HCT116 (cell line): ENCODE measurements around the gene LRRC61. TPM values are rescaled to one million over a fixed set of nuclear protein-coding genes. Genes with fewer than 3 reads are reported as not detected.

Experiments
- ATAC-seq: fragments of 200-7000 bp; cut with Tn5 transposase; 2 replicates; pipeline ENCODE4 v1.9.1; 2020; ENCODE audit warnings: mild to moderate bottlenecking, moderate library complexity
- BruUV-seq: library from RNA; stranded (reverse); fragments of 400-500 nt; replicated peaks from 2 replicates; lab custom pipeline; 2021; lab: Mats Ljungman, UMichigan
- CTCF ChIA-PET: fragments of 300-600 bp; sonication (Branson Sonifier 250); formaldehyde crosslinking; loops from one replicate; lab custom pipeline; 2021; ENCODE audit warnings: antibody characterized with exemption; lab: Charles Lee
- POLR2A ChIA-PET: fragments of 300-600, 350-600 bp; sonication (Branson Sonifier 250); formaldehyde crosslinking; loops from one replicate; lab custom pipeline; 2021; ENCODE audit warnings: antibody characterized with exemption; lab: Charles Lee
- RAD21 ChIA-PET, 2 experiments: fragments of 300-600 bp; sonication (Branson Sonifier 250); formaldehyde crosslinking; loops; one replicate each; lab custom pipeline; 2023; ENCODE audit warnings: low total read pairs in 2 of 2; ENCODE audit not compliant: uncharacterized antibody in 2 of 2, unreplicated experiment in 2 of 2, low non-redundant PET in 1 of 2; lab: Charles Lee
- DNase-seq: peaks from one replicate; pipeline ENCODE4 v3.0.0-alpha.2; 2010; ENCODE audit warnings: low read depth, low spot score
- H2AFZ ChIP-seq: fragments of 200-600 bp; shearing (Covaris generic), sonication (generic); 2 replicates; pipeline ENCODE4 v1.6.1; 2017; ENCODE audit warnings: low read depth, mixed run types, mixed read lengths, antibody characterized with exemption, low read length; ENCODE audit not compliant: poor library complexity, severe bottlenecking
- H3K27ac ChIP-seq: 2 replicates; pipeline ENCODE4 v1.5.1; 2012; ENCODE audit warnings: low read depth, low read length
- H3K27me3 ChIP-seq: fragments of 200-600 bp; sonication (generic); 2 replicates; pipeline ENCODE4 v1.6.1; 2016; ENCODE audit warnings: mixed run types, low read length, mixed read lengths; ENCODE audit not compliant: insufficient read depth
- H3K36me3 ChIP-seq, 2 experiments: fragments of 200-500 bp in 1 of 2; fragments of 200-600 bp in 1 of 2; sonication (Bioruptor generic) in 1 of 2; sonication (generic) in 1 of 2; 2 replicates each; pipeline versions ENCODE4 v1.5.1 to v1.6.1; 2014 to 2016; ENCODE audit warnings: low read length in 2 of 2, inconsistent platforms in 1 of 2, mixed read lengths in 1 of 2, mixed run types in 1 of 2; ENCODE audit not compliant: insufficient read depth in 2 of 2, control insufficient read depth in 1 of 2
- H3K4me1 ChIP-seq, 2 experiments: fragments of 200-600 bp in 1 of 2; sonication (generic) in 1 of 2; 2 replicates each; pipeline versions ENCODE4 v1.5.1 to v1.6.1; 2012 to 2017; ENCODE audit warnings: low read length in 2 of 2, inconsistent platforms in 1 of 2, mild to moderate bottlenecking in 1 of 2, mixed read lengths in 1 of 2, mixed run types in 1 of 2, moderate library complexity in 1 of 2; ENCODE audit not compliant: insufficient read depth in 2 of 2, control insufficient read depth in 1 of 2
- H3K4me2 ChIP-seq: fragments of 200-600 bp; sonication (generic); 2 replicates; pipeline ENCODE4 v1.6.1; 2017; ENCODE audit warnings: mixed run types, low read length, mixed read lengths
- H3K4me3 ChIP-seq, 2 experiments: fragments of 200-600 bp in 1 of 2; sonication (generic) in 1 of 2; replicated peaks in 1 of 2; 2 replicates each; pipeline ENCODE4 v1.5.1; 2011 to 2016; ENCODE audit warnings: low read length in 2 of 2, control low read depth in 1 of 2, low read depth in 1 of 2, mild to moderate bottlenecking in 1 of 2, mixed read lengths in 1 of 2, mixed run types in 1 of 2
- H3K79me2 ChIP-seq: fragments of 200-600 bp; sonication (generic); 2 replicates; pipeline ENCODE4 v1.6.1; 2017; ENCODE audit warnings: mild to moderate bottlenecking, mixed run types, low read length, moderate library complexity, mixed read lengths; ENCODE audit not compliant: insufficient read depth
- H3K9ac ChIP-seq: fragments of 200-600 bp; sonication (generic); 2 replicates; pipeline ENCODE4 v1.6.1; 2016; ENCODE audit warnings: low read length, mixed read lengths
- H3K9me2 ChIP-seq: fragments of 200-600 bp; sonication (generic), shearing (Covaris generic); 2 replicates; pipeline ENCODE4 v1.6.1; 2017; ENCODE audit warnings: mixed run types, mild to moderate bottlenecking, moderate library complexity; ENCODE audit not compliant: insufficient read depth
- H3K9me3 ChIP-seq, 2 experiments: fragments of 200-500 bp in 1 of 2; fragments of 200-600 bp in 1 of 2; sonication (Bioruptor generic) in 1 of 2; sonication (generic) in 1 of 2; 2 replicates each; pipeline ENCODE4 v1.6.1; 2014 to 2017; ENCODE audit warnings: low read length in 2 of 2, mixed read lengths in 2 of 2, inconsistent platforms in 1 of 2, low read depth in 1 of 2, mild to moderate bottlenecking in 1 of 2, mixed run types in 1 of 2, moderate library complexity in 1 of 2; ENCODE audit not compliant: control insufficient read depth in 1 of 2, insufficient read depth in 1 of 2
- H4K20me1 ChIP-seq: fragments of 200-600 bp; sonication (generic), shearing (Covaris generic); 2 replicates; pipeline ENCODE4 v1.6.1; 2017; ENCODE audit warnings: mixed run types, mild to moderate bottlenecking, moderate library complexity; ENCODE audit not compliant: insufficient read depth
- CEBPB ChIP-seq: IDR thresholded peaks from 2 replicates; pipeline ENCODE4 v1.6.1; 2012; ENCODE audit warnings: low read depth
- CTCF ChIP-seq, 3 experiments: fragments of 200-600 bp in 1 of 3; sonication (generic) in 1 of 3; IDR thresholded peaks in 2 of 3; conservative IDR thresholded peaks in 1 of 3; 2 replicates each; pipeline ENCODE4 v1.5.1; 2012 to 2017; ENCODE audit warnings: low read depth in 2 of 3, low read length in 2 of 3, antibody characterized with exemption in 1 of 3, borderline replicate concordance in 1 of 3, control low read depth in 1 of 3, mild to moderate bottlenecking in 1 of 3, mixed read lengths in 1 of 3, mixed run types in 1 of 3, moderate library complexity in 1 of 3; ENCODE audit not compliant: insufficient read depth in 1 of 3
- ELF1 ChIP-seq: IDR thresholded peaks from 2 replicates; pipeline ENCODE4 v1.6.1; 2012; ENCODE audit warnings: low read depth, borderline replicate concordance
- POLR2A ChIP-seq: IDR thresholded peaks from 2 replicates; pipeline ENCODE4 v1.7.0; 2011; ENCODE audit warnings: borderline replicate concordance; ENCODE audit not compliant: insufficient read depth, insufficient read length; ENCODE audit errors: extremely low read depth
- POLR2AphosphoS5 ChIP-seq: IDR thresholded peaks from 2 replicates; pipeline ENCODE4 v1.6.1; 2011; ENCODE audit warnings: mild to moderate bottlenecking, low read depth, low read length, moderate library complexity
- RAD21 ChIP-seq: IDR thresholded peaks from 2 replicates; pipeline ENCODE4 v1.6.1; 2012; ENCODE audit warnings: low read depth, mild to moderate bottlenecking
- REST ChIP-seq: IDR thresholded peaks from 2 replicates; pipeline ENCODE4 v1.6.1; 2012; ENCODE audit warnings: low read depth
- SIN3A ChIP-seq: IDR thresholded peaks from 2 replicates; pipeline ENCODE4 v1.6.1; 2012; ENCODE audit warnings: low read depth
- TCF7L2 ChIP-seq: IDR thresholded peaks from 2 replicates; pipeline ENCODE4 v1.7.0; 2011; ENCODE audit warnings: borderline replicate concordance, inconsistent platforms; ENCODE audit not compliant: insufficient read depth, insufficient read length; ENCODE audit errors: extremely low read depth
- ZFX ChIP-seq: fragments of 450-650 bp; IDR thresholded peaks from 2 replicates; pipeline ENCODE4 v1.6.1; 2017
- intact Hi-C: fragments of 100-400 bp; cut with micrococcal nuclease; formaldehyde crosslinking; loops from 2 replicates; pipeline ENCODE4 v1.10.0; 2022
- total RNA-seq: library from RNA; stranded (reverse); gene quantifications from one replicate; pipeline ENCODE4 v1.2.1, GENCODE V29; 2021; ENCODE audit not compliant: unreplicated experiment
- TF ChIP-seq, protein P1 (sequence below): IDR thresholded peaks from 2 replicates; pipeline ENCODE4 v1.6.1; 2012
- TF ChIP-seq, protein P2 (sequence below): IDR thresholded peaks from 2 replicates; pipeline ENCODE4 v1.6.1; 2012

The LRRC61 gene
- total RNA-seq, 1 experiment from 2014 or later: 12.0 TPM

DNA sequence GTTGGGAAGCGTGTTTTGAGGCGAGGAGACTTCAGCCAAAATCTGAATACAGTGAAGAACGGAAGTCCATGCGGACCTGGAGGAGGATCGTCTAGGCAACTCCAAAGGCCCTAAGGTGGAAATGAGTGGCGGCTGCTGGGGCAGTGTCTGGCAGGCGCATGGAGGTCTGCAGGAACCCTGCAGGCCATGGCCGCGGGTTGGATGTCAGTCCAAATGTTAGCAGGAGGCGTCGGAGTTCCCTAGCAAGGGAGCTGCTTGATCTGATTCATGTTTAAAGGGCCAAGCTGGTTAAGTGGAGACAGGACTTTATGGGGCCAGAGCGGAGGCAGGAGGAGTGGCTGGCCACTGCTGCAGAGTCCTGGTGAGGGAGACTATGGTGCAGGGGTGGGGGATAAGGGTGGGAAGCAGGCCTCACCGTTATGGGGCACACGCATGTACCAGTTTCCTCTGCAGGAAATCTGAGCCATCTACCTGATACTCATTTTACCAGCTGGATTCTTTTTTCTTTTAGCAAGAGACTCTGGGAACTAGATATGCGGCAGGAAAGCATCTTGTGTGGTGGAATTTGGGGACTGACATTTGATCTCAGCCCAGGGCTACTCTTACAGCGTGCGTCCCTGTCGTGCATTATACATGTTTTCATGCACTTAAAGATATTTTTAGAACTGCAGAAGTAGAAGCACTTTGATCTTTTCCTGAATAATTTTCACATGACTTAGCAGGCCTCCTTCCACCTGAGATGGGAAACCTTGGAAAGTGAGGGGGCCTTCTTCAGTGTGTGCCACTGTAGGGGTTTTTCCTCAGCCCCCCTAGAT lies 38.9 kb downstream of the LRRC61 start:
- POLR2A ChIA-PET: no interaction called here

GRCh38 chr7:150363370-150363769 lies 40.2 kb downstream of the LRRC61 start:
- ATAC-seq: no peak
- intact Hi-C loops: loop anchor here (10.0 kb wide), 1 partner anchor 59 kb away; no protein-coding TSS in a partner anchor
- no TSS peak for BruUV-seq
- Histone ChIP-seq H3K27ac (no peak overlapping the region), H3K4me2 (no peak overlapping the region), H3K9me2 (no peaks in the 10 kb centered on the region), H3K9ac (no peak overlapping the region), H2AFZ (no peak overlapping the region), H3K36me3 (no peaks in the 10 kb centered on the region), H3K27me3 (no peaks in the 10 kb centered on the region), H3K79me2 (no peaks in the 10 kb centered on the region), H4K20me1 (no peaks in the 10 kb centered on the region), H3K9me3 (no peaks in the 10 kb centered on the region), H3K4me3 (no peak overlapping the region), H3K4me1 (peaks cover 8 to 13% of the 10 kb centered on the region in 2 experiments)
- ChIA-PET CTCF (no interaction called here), RAD21 (no interaction called here), POLR2A (no interaction called here)
- DNase-seq: no peak
- TF ChIP-seq ELF1 (no peak), SIN3A (no peak), CEBPB (no peak), RAD21 (no peak), POLR2A (no peak), ZFX (no peak), TCF7L2 (no peak), POLR2AphosphoS5 (no peak), CTCF (IDR thresholded peaks at IDR 0.05 in 2 of 3, conservative IDR thresholded peaks at IDR 0.05 in 1 of 3; ENCODE audit: borderline replicate concordance in 1 of 3, insufficient read depth in 1 of 3, low read depth in 2 of 3, low read length in 2 of 3) (no peak), REST (no peak)
- TF ChIP-seq, protein P1, sequence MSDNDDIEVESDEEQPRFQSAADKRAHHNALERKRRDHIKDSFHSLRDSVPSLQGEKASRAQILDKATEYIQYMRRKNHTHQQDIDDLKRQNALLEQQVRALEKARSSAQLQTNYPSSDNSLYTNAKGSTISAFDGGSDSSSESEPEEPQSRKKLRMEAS: no peak
- TF ChIP-seq, protein P2, sequence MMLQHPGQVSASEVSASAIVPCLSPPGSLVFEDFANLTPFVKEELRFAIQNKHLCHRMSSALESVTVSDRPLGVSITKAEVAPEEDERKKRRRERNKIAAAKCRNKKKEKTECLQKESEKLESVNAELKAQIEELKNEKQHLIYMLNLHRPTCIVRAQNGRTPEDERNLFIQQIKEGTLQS: no peak

More for the DNA sequence above, 38.9 kb downstream of the LRRC61 start:
- CTCF ChIA-PET: no interaction called here
- Histone ChIP-seq H3K27ac (no peak overlapping the region), H3K9me2 (no peaks in the 10 kb centered on the region), H3K4me3 (no peak overlapping the region), H4K20me1 (no peaks in the 10 kb centered on the region), H3K9ac (no peak overlapping the region), H2AFZ (no peak overlapping the region), H3K4me2 (no peak overlapping the region), H3K4me1 (peaks cover under 1 to 10% of the 10 kb centered on the region in 2 experiments; a peak in 2 of 4 replicates), H3K9me3 (no peaks in the 10 kb centered on the region), H3K79me2 (no peaks in the 10 kb centered on the region)
- intact Hi-C loops: loop anchor here (10.0 kb wide), 1 partner anchor 57 kb away; no protein-coding TSS in a partner anchor
- RAD21 ChIA-PET: interaction anchor here in 1 of 2 experiments (0.8 kb wide), 1 partner anchor 26 kb away, joined by 3 read pairs; no protein-coding TSS in a partner anchor
- DNase-seq (no peak), ATAC-seq (no peak)
- no TSS peak for BruUV-seq
- no peak for TF ChIP-seq TCF7L2
- TF ChIP-seq, all 23 proteins: peak for 0
- H3K36me3 ChIP-seq: no peaks in the 10 kb centered on the region
- no peaks in the 10 kb centered on the region for H3K27me3 ChIP-seq
